HG03520 (cell line): Measurements from ENCODE around the gene ACTN1.

ENCODE experiments used
- ATAC-seq: cut with Tn5 transposase; IDR thresholded peaks from one replicate; pipeline ENCODE4 v1.9.1; 2021; ENCODE audit warnings: mild to moderate bottlenecking, moderate library complexity; ENCODE audit not compliant: unreplicated experiment

Gene ACTN1

DNA sequence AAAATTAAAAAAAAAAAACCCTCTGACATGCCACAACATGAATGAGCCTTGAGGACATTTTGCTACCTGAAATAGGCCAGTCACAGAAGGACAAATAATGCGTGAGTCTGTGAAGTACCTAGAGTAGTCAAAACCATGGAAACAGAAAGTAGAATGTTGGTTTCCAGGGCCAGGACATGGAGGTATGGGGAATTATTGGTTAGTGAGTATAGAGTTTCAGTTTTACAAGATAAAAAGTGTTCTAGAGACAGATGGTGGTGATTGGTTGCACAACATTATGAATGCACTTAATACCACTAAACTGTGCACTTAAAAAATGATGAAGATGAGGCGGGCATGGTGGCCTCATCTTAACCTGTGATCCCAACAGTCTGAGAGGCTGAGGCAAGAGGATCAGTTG, 138.6 kb downstream of the ACTN1 start:
- ATAC-seq = no peak

DNA sequence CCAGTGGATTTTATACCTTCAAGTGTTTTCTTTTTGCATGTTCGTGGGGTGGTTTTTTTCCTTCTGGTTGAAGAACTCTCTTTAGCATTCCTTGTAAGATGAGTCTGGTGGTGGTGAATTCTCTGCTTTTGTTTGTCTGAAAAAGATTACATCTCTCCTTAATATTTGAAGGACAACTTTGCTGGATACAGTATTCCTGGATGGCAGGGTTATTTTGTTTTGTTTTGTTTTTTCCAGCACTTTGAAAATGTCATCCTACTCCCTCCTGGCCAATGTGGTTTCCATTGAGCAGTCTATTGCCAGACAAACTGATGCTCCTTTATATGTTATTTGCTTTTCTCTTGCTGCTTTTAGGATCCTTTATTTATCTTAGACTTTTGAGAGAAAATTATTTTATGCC, 143.0 kb downstream of the ACTN1 start:
- no peak for ATAC-seq

DNA sequence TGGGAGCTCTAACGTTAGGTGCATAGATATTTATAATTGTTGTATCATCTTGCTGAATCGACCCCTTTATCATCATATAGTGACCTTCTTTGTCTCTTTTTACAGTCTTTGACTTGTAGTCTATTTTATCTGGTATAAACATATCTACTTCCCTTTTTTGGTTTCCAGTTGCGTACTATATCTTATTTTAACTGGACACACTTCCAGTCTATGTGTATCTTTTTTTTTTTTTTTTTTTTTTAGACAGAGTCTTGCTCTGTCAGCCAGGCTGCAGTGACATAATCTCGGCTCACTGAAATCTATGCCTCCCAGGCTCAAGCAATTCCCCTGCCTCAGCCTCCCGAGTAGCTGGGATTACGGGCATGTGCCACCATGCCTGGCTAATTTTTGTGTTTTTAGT, 144.3 kb downstream of the ACTN1 start:
- no peak for ATAC-seq

DNA sequence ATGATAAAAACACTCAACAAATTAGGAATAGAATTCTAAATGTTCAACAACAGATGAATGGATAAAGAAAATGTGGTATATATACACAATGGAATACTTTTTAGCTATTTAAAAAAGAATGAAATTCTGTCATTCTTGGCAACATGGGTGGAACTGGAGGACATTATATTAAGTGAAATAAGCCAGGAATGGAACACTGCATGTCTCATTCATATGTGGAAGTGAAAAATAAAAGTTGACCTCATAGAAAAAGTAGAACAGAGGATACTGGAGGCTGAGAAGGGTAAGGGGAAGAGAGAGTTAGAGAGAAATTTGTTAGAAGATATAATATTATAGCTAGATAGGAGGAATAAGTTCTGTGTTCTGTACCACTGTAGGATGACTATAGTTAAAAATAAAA, 150.4 kb downstream of the ACTN1 start:
- no peak for ATAC-seq

DNA sequence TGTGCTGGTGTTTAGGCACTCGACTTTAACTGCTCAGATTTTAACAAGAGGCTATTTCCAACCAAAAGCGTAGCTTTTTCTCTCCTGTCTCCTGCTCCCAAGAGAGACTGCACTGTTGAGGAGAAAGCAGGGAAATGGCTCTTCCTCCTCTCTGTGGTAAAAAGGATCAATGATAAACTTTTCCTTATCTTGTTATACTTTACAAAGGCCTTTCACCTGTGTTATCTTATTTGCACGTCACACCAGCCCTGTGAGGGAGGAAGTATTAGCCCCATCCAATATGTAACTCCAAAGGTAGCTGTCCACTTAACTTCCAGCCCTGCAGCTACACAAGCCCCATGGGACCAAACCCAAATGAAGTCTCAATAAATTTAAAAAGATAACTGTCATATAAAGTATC, 153.4 kb downstream of the ACTN1 start:
- ATAC-seq = no peak

DNA sequence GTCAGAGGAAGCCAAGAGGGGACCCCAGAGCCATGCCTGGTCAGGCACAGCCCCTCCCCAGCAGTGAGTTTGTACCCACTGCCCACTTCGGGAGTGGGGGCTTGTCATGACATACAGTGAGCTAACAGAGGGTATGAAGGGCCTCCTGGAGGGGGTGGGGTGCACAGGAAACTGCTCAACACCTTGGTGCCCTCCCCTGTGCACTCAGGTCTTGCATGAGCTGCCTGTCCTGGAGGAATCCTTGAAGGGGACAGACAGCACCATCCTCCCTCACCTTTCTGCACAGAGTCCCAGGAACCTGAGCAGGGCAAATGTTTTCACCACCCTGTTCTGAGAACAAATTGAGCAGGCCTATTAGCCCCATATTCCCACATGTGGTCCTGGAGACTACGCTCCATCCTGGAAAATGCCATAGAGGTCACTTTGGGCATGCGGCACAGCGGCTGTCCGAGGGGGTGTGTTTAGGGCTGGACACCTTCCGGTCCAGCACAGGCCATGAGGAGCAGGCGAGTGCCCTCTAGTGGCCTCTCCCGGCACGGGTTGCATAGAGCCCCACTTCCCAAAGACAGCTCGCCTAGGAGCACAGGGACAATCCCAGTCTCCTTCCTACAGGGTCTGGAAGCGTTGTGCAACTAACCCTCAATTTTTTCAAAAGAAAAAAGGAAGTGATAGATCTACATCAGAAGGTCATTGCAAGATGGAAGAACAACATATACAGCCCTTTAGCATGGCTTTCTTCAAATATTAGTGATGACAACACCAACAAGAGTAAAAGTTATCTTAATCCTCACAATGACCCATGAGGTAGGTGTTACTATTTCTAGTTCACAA, 154.4 kb downstream of the ACTN1 start:
- ATAC-seq = no peak

DNA sequence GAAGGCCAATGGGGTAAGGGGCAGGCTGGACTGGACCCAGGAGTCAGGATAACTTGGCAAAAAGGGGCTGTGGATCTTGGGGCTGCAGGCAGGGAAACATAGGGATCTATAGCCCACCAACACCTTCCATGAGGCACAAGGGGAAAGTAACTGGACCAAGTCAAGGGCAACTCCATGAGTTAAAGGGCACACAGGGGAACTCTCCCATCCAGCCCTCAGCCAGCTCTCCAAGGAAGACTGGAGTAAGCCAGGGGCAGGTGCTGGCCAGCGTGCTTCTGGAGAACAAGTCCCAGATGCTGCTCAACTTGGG, 154.9 kb downstream of the ACTN1 start:
- no peak for ATAC-seq
